Endothelial cell of umbilical vein (primary cell): ENCODE results near the gene SAMD4B. TPM values are rescaled to one million over a fixed set of nuclear protein-coding genes. Genes with fewer than 3 reads are reported as not detected.

Experiments
- BruUV-seq: library from RNA; stranded (reverse); fragments of 400-500 nt; replicated peaks from 2 replicates; lab custom pipeline; 2021; lab: Mats Ljungman, UMichigan
- CTCF ChIA-PET: fragments of 300-600, 350-600 bp; sonication (Branson Sonifier 250); formaldehyde crosslinking; loops from one replicate; lab custom pipeline; 2021; ENCODE audit warnings: antibody characterized with exemption, inconsistent platforms; lab: Charles Lee
- POLR2A ChIA-PET: fragments of 300-600, 350-600 bp; sonication (Branson Sonifier 250); formaldehyde crosslinking; loops from one replicate; lab custom pipeline; 2021; ENCODE audit warnings: antibody characterized with exemption, inconsistent platforms; lab: Charles Lee
- DNase-seq: peaks from one replicate; pipeline ENCODE4 v3.0.0-alpha.2; 2011; ENCODE audit warnings: low read depth, low spot score
- FAIRE-seq: peaks from 2 replicates; lab custom pipeline; 2011; peaks lifted over from hg19 to GRCh38; lab: Jason Lieb, UNC
- H2AFZ ChIP-seq: 2 replicates; pipeline ENCODE4 v1.6.0; 2012; ENCODE audit warnings: low read depth, low read length, control low read depth, inconsistent platforms
- H3K27ac ChIP-seq: 2 replicates; pipeline ENCODE4 v1.5.1; 2011; ENCODE audit warnings: low read depth, mild to moderate bottlenecking, control low read depth, low read length, moderate library complexity; ENCODE audit not compliant: insufficient read depth
- H3K27me3 ChIP-seq, 2 experiments: 2 replicates each; pipeline versions ENCODE4 v1.6.0 to v1.6.1; 2011; ENCODE audit warnings: low read length in 2 of 2, mixed read lengths in 1 of 2; ENCODE audit not compliant: control insufficient read depth in 2 of 2, insufficient read depth in 2 of 2
- H3K36me3 ChIP-seq, 2 experiments: 2 replicates in 1 of 2; 3 replicates in 1 of 2; pipeline ENCODE4 v1.5.1; 2011; ENCODE audit warnings: low read length in 2 of 2, mild to moderate bottlenecking in 1 of 2, moderate library complexity in 1 of 2; ENCODE audit not compliant: control insufficient read depth in 2 of 2, insufficient read depth in 2 of 2; ENCODE audit errors: extremely low read depth in 1 of 2
- H3K4me1 ChIP-seq: 3 replicates; pipeline ENCODE4 v1.5.1; 2011; ENCODE audit warnings: mild to moderate bottlenecking, low read length; ENCODE audit not compliant: control insufficient read depth, insufficient read depth; ENCODE audit errors: extremely low read depth
- H3K4me2 ChIP-seq: 2 replicates; pipeline ENCODE4 v1.6.1; 2011; ENCODE audit warnings: low read length, control low read depth, mixed read lengths; ENCODE audit not compliant: insufficient read depth
- H3K4me3 ChIP-seq, 3 experiments: fragments of 200-600 bp in 1 of 3; sonication (generic), shearing (Covaris generic) in 1 of 3; replicated peaks in 1 of 3; 2 replicates each; pipeline ENCODE4 v1.5.1; 2011 to 2016; ENCODE audit warnings: control low read depth in 3 of 3, low read length in 3 of 3, mild to moderate bottlenecking in 2 of 3, inconsistent platforms in 1 of 3, low read depth in 1 of 3, moderate library complexity in 1 of 3; ENCODE audit not compliant: insufficient read depth in 1 of 3
- H3K79me2 ChIP-seq: 2 replicates; pipeline ENCODE4 v1.6.0; 2012; ENCODE audit warnings: low read length, inconsistent platforms; ENCODE audit not compliant: control insufficient read depth, insufficient read depth
- H3K9ac ChIP-seq: replicated peaks from 2 replicates; pipeline ENCODE3; 2011; ENCODE audit warnings: low read length, control low read depth; ENCODE audit not compliant: insufficient read depth; ENCODE audit errors: extremely low read depth
- H3K9me1 ChIP-seq: replicated peaks from 3 replicates; pipeline ENCODE4 v1.6.0; 2011; ENCODE audit warnings: mild to moderate bottlenecking, low read length; ENCODE audit not compliant: control insufficient read depth, insufficient read depth; ENCODE audit errors: extremely low read depth
- H3K9me3 ChIP-seq: replicated peaks from 2 replicates; pipeline ENCODE4 v1.5.1; 2012; ENCODE audit warnings: low read length, inconsistent platforms; ENCODE audit not compliant: control insufficient read depth, insufficient read depth
- H4K20me1 ChIP-seq: replicated peaks from 2 replicates; pipeline ENCODE3; 2011; ENCODE audit warnings: mild to moderate bottlenecking, low read length; ENCODE audit not compliant: control insufficient read depth, insufficient read depth; ENCODE audit errors: extremely low read depth
- EZH2 ChIP-seq: IDR thresholded peaks from 2 replicates; pipeline ENCODE4 v1.6.1; 2012; ENCODE audit warnings: borderline replicate concordance, low read depth, mild to moderate bottlenecking, moderate library complexity, low read length, inconsistent platforms; ENCODE audit not compliant: severe bottlenecking
- FOS ChIP-seq: IDR thresholded peaks from 2 replicates; pipeline ENCODE4 v1.6.1; 2011; ENCODE audit warnings: mild to moderate bottlenecking, low read length, moderate library complexity, borderline replicate concordance; ENCODE audit not compliant: insufficient read depth
- GATA2 ChIP-seq: IDR thresholded peaks from 2 replicates; pipeline ENCODE4 v1.7.0; 2011; ENCODE audit warnings: low read depth, mild to moderate bottlenecking, moderate library complexity, mixed read lengths, low read length; ENCODE audit not compliant: insufficient read length, insufficient read depth
- JUN ChIP-seq: IDR thresholded peaks from 2 replicates; pipeline ENCODE4 v1.6.1; 2011; ENCODE audit warnings: borderline replicate concordance, low read depth; ENCODE audit not compliant: insufficient read length, insufficient read depth
- MYC ChIP-seq: IDR thresholded peaks from one replicate; pipeline ENCODE4 v1.6.1; 2011; ENCODE audit warnings: mild to moderate bottlenecking, low read depth, low read length
- POLR2A ChIP-seq: IDR thresholded peaks from 2 replicates; pipeline ENCODE4 v1.6.1; 2012; ENCODE audit warnings: low read depth, mild to moderate bottlenecking, control low read depth, low read length
- POLR2AphosphoS5 ChIP-seq: IDR thresholded peaks from 2 replicates; pipeline ENCODE4 v1.6.1; 2012; ENCODE audit warnings: low read depth, mild to moderate bottlenecking, control low read depth, low read length, moderate library complexity; ENCODE audit not compliant: insufficient read depth
- dilution Hi-C: fragments of 300-500 bp; cut with MboI; formaldehyde crosslinking; loops from one replicate; pipeline ENCODE4 v1.15.0; 2019; ENCODE audit warnings: low sequenced_read_pairs; ENCODE audit not compliant: extremely low pct_ligation_motif_present
- intact Hi-C: fragments of 100-400 bp; cut with micrococcal nuclease; formaldehyde crosslinking; loops from one replicate; pipeline ENCODE4 v1.10.0; 2022
- polyA plus RNA-seq, 4 experiments: library from polyadenylated mRNA; depleted of rRNA in 3 of 4; stranded (reverse) in 3 of 4; unstranded in 1 of 4; fragments of >200 nt; gene quantifications; 2 replicates each; pipeline versions ENCODE4 v1.2.1 to v1.2.3, GENCODE V29; 2011 to 2012; ENCODE audit warnings: missing spikeins in 1 of 4
- total RNA-seq: library from RNA; stranded (reverse); gene quantifications from 2 replicates; pipeline ENCODE4 v1.2.3, GENCODE V29; 2021
- TF ChIP-seq, protein P1 (sequence below), 2 donors: IDR thresholded peaks; 1 replicate in 1 of 2; 2 replicates in 1 of 2; pipeline ENCODE4 v1.5.1; 2011; ENCODE audit warnings: low read length in 2 of 2, mild to moderate bottlenecking in 2 of 2, moderate library complexity in 2 of 2, control low read depth in 1 of 2, inconsistent platforms in 1 of 2, low read depth in 1 of 2; ENCODE audit not compliant: insufficient read depth in 1 of 2; ENCODE audit errors: extremely low read depth in 1 of 2
- TF ChIP-seq, protein P2 (sequence below): IDR thresholded peaks from 2 replicates; pipeline ENCODE4 v1.6.1; 2011; ENCODE audit not compliant: insufficient read depth, insufficient read length

The SAMD4B gene
- total and polyA plus RNA-seq, 2 donors (not counting 3 experiments of a cell fraction or from before 2014, with no cell fraction given), result 82.1 to 84.2 TPM

DNA sequence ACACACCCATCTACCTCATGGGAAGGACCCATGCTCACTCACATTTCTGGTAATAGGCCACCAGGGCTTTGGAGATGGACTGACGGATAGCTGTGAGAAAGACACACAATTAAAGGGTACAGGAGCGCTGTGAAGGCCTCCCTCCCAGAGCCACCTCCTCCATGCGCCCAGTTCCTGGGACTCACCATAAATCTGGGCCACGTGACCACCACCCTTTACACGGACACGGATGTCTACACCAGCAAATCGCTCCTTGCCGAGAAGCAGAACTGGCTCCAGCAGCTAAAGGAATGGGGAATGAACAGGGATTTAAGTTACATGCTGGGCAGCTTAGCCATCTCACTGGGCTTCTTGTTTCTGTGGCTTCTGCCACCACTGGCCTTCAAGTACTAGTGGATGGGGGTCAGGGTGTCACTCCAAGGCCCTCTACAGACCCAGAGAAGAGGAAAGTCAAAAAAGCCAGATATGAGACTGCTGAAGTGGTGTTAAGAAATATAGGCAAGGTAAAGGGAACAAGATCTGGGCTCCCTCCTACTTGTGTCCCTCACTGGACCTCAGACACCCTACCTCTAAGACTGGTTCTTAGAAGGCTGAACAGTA, 91.4 kb downstream of the SAMD4B start:
- FAIRE-seq (no peak), DNase-seq (no peak)
- H3K9me3 ChIP-seq, result no peaks in the 10 kb centered on the region
- ChIA-PET POLR2A (interaction anchor here (0.6 kb wide), 1 partner anchor 44 kb away, joined by 3 read pairs; no protein-coding TSS in a partner anchor), CTCF (no interaction called here)
- no peak for TF ChIP-seq FOS
- TF ChIP-seq POLR2A, result peak; percentile 27
- no peak for TF ChIP-seq JUN
- TF ChIP-seq, protein P1, sequence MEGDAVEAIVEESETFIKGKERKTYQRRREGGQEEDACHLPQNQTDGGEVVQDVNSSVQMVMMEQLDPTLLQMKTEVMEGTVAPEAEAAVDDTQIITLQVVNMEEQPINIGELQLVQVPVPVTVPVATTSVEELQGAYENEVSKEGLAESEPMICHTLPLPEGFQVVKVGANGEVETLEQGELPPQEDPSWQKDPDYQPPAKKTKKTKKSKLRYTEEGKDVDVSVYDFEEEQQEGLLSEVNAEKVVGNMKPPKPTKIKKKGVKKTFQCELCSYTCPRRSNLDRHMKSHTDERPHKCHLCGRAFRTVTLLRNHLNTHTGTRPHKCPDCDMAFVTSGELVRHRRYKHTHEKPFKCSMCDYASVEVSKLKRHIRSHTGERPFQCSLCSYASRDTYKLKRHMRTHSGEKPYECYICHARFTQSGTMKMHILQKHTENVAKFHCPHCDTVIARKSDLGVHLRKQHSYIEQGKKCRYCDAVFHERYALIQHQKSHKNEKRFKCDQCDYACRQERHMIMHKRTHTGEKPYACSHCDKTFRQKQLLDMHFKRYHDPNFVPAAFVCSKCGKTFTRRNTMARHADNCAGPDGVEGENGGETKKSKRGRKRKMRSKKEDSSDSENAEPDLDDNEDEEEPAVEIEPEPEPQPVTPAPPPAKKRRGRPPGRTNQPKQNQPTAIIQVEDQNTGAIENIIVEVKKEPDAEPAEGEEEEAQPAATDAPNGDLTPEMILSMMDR (IDR thresholded peaks at IDR 0.05; ENCODE audit: extremely low read depth in 1 of 2, insufficient read depth in 1 of 2, low read depth in 1 of 2, low read length in 2 of 2), result no peak
- TF ChIP-seq POLR2AphosphoS5, result peak; percentile 9
- TF ChIP-seq MYC, result no peak
- TF ChIP-seq, protein P2, sequence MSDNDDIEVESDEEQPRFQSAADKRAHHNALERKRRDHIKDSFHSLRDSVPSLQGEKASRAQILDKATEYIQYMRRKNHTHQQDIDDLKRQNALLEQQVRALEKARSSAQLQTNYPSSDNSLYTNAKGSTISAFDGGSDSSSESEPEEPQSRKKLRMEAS, result no peak
- no peak for TF ChIP-seq EZH2
- no peak for TF ChIP-seq GATA2
- peaks cover 11 to 16% of the 10 kb centered on the region in 2 experiments for H3K36me3 ChIP-seq
- H3K27me3 ChIP-seq, result no peaks in the 10 kb centered on the region
- no peak overlapping the region for H2AFZ ChIP-seq
- H3K4me2 ChIP-seq, result peak overlapping the region; percentile 84
- no TSS peak for BruUV-seq
- dilution Hi-C loops, result no loop called here
- peak overlapping the region; percentile 100 for H3K9ac ChIP-seq
- H3K27ac ChIP-seq, result peak overlapping the region; percentile 96
- H3K79me2 ChIP-seq, result peaks cover 31% of the 10 kb centered on the region
- H3K4me1 ChIP-seq, result peaks cover 32% of the 10 kb centered on the region
- no peaks in the 10 kb centered on the region for H3K9me1 ChIP-seq
- intact Hi-C loops, result loop anchor here (5.0 kb wide), 1 partner anchor 91 kb away; the partner anchor contains the start of gene SAMD4B
- H3K4me3 ChIP-seq, result no peak overlapping the region
- H4K20me1 ChIP-seq, result no peaks in the 10 kb centered on the region
